GM21619 (cell line): ENCODE data around the gene EPSTI1.
"Not testable (repeated sequence)": the region's sequence is repeated elsewhere in the genome, so short reads cannot be mapped to it uniquely, and the experiment has no call there.

ENCODE experiments used
- ATAC-seq: cut with Tn5 transposase; IDR thresholded peaks from one replicate; pipeline ENCODE4 v1.9.1; 2021; ENCODE audit not compliant: unreplicated experiment

The EPSTI1 gene

GRCh38 chr13:43006893-43007631, 15.0 kb upstream of the EPSTI1 start:
- no peak for ATAC-seq

DNA sequence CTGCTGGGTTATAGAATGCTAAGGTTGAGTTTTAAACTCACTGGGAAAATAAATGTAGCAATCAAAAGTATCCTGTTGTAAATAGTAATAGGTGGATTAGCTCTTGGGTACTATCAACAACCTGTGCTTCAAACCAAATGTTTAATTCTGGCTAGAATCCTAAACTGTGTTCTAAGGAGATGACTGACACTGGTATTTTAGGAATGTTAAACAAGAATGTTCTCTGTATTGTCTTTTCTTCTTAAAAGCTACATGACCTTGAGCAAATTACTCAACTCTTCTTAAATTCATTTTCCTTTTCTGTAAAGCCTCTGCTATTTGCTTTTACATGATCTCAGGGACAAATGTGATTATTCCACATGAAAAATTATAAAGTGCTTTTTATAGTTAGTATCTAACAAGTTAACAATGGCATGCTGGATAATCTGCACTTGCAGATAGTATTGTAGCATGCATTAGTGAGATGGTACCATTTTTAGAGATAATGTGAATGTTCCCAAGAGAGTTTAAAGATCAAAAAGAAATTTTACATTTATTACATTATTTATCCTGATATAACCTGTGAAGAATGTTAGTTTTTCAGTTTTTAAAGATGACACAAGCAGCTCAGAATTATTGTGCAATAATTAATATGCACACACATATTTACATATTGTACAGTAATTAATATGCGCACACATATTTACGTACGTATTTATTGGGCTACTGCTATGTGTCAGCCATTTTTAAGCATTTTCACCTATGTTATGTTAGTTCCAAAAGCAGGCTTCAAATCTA, 13.6 kb upstream of the EPSTI1 start:
- no peak for ATAC-seq

GRCh38 chr13:43003729-43004128, 11.7 kb upstream of the EPSTI1 start:
- no peak for ATAC-seq

GRCh38 chr13:43003010-43003409, 11.0 kb upstream of the EPSTI1 start:
- no peak for ATAC-seq

DNA sequence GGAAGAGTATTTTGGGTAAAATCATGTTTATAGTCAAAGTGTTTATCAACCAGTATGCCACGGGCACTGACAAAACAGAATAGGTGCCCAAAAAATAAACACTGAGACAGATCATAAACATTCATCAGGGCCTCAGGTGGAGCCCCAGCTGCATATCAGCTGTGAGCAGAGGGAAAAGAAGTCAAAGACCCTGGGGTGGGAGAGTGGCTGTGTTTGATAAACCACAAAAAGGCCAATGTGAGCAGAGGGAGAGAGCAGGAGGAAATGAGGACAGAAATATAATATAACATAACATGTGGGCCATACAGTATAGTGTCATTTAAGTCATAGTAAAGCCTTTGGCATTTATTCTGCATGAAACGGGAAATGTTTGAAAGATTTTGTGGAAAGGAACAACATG, 10.0 kb upstream of the EPSTI1 start:
- ATAC-seq = no peak

GRCh38 chr13:43000676-43001075, 8.6 kb upstream of the EPSTI1 start:
- ATAC-seq = no peak

DNA sequence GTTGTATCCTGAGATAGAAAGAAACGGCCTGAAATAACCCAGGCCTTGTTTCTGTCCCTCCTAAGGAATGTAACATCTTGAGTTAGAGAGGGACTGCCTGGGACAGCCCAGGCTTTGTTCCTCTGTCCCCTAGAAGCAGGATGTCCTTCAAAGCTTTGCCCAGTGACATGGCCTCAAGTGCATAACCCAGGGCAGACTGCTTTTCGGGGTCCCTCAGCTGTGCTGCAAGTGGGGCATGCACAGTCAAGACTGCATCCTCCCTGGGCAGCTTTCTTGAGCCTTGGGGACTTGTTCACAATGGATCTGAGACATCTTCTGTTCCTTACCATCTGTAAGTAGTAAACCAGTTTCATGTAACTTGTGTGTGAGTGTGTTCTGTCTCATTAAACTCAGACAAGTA, 7.5 kb upstream of the EPSTI1 start:
- no peak for ATAC-seq

DNA sequence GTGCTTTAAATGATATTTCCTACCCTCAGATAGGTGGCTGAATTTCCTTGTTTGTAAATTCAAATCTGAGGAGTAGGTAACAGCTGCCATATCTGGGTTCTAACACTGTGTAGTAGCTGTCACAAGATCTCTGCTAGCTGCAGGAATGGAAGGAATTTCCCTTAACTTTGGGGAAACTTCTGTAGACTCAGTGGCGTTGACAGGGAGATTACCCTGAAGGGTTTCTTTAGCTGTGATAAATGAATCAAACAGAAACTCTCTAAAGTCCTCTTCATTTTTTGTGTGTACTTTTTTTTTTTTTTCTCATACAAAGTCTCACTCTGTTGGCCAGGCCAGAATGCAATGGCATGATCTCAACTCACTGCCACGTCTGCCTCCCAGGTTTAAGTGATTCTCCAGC, 5.3 kb upstream of the EPSTI1 start:
- ATAC-seq = peak; percentile 57

- no peak for ATAC-seq
Observed at GRCh38 chr13:42996584-42996983, 4.5 kb upstream of the EPSTI1 start.

DNA sequence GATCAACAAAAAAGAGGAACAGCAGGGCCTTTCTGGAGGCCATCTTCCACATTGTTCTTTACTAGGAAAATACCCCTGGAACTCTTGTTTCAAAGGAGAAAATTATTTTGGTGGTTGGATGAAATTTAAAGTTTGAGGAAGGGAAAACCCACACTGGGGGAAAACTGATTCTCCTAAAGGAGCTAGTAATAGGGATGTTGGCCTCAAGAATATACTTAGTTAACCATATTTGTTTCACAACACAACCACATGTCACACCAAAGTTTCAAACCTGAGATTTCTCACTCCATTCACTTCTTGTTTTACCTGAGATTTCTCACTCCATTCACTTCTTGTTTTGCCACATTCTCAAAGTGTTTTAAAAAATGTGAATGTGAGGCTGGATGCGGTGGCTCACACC, 2.8 kb upstream of the EPSTI1 start:
- no peak for ATAC-seq

DNA sequence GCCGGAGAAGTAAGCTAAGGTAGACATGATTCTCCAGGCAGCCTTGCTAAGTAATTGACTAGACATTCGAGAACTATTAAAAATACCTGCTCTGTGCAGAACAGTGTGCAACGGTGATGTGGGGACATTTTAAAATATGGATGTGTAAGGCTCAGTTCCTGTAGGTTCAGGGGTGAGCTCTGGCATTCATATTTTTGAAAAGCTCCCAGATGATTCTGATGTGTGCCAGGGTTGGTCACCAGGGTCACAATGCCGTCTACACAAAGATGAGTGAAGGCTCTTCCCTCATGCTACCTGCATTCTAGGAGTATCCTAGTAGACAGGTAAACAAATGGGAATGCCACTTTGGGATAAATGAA, 702 bp upstream of the EPSTI1 start:
- ATAC-seq = no peak

DNA sequence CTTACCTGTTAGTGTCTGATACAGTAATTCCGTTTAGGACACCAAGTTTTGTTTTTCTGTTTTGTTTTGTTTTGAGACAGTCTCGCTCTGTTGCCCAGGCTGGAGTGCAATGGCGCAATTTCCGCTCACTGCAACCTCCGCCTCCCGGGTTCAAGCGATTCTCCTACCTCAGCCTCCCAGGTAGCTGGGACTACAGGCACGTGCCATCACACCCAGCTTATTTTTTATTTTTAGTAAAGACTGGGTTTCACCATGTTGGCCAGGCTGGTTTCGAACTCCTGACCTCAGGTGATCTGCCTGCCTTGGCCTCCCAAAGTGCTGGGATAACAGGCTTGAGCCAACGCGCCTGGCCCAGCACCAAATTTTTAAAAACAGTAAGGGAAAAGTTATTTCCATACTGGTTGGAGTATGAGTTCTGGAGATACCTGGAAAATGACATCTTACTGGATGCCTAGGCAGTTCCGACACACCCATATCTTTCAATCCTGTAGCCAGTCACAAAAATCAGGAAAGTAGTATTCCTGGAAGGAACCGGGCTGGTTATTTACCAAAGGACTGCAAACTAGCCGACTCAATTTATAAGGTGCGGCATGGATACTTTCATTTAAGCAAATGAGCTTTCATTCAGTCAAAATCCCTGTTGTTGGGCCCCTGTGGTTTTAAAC, 676 bp downstream of the EPSTI1 start:
- ATAC-seq = not testable (repeated sequence)

DNA sequence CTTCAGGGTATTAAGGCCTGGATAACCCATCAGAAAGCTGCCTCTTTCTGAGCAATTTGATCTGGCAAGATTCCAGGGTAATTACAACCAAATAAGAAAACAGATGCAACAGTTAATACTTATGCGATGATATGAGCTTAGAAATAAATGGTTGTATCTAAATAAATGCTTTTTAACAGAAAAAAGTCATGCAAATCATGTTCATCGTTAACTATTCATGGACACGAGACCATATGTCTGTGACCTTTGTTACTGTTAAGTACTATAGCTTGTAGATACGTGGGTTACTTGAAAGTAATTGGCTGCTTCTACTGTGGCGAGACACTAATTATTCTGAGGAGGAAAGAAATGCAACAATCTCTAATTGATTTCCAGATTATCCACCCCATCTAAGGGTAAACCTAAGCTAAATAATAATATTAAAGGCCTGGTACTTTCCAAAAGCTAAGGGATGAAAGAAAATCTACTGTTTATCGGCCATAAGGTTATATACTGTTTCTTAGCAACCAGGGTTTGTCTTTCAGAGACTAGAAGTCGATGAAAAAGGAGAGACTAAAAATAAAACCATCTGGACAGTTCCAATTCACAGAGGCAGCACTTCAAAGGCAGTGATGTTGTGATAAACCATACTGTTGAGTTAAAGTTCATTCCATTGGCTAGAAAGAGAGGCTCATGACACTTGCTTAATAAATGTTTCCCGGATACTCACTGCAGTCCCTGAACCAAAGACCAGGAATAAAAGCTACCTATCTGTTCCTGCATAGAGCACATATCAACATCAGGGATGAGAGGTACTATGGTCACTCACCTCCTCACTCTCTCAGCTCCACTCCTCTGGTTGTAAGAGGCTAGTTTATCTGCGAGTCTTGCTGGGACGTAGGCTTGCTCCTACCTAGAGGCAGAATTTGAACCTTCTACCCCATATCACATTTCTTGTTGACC, 1.5 kb downstream of the EPSTI1 start:
- ATAC-seq = no peak

DNA sequence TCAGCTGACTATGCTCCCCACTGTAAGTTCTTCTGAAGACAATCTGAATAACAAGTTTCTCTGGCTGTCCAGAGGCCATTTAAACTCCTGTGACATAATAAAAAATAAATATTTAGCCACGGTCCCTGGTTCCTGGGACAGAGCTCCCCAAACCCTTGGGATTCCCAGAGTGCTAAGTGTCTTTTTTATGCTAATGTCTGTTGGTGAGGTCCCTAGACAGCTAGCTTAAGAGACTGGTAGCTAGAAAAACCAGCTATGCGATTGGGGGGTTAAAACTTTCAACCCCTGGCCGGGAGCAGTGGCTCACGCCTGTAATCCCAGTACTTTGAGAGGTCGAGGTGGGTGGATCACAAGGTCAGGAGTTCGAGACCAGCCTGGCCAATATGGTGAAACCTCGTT, 5.9 kb downstream of the EPSTI1 start:
- ATAC-seq = no peak

- ATAC-seq = no peak
Observed at GRCh38 chr13:42985312-42986175, 6.5 kb downstream of the EPSTI1 start.

- ATAC-seq = peak; percentile 45
Observed at GRCh38 chr13:42984691-42985090, 7.3 kb downstream of the EPSTI1 start.

DNA sequence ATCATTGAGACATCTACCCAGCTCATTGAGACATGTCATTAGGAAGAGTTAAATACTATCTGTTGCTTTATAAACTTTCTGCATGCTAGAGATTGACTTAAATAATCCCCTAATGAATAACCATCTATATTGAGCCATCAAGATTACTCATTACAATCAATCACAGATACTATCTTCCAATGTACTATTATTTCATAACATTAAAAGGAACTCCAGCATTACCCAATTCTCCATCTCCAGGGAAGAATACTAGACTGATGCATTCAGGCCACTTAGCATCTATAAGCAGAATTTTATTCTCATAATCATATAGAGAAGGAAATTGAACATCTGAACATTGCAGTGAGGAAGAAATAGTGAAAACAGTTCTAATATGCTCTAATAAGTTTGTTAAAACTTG, 8.0 kb downstream of the EPSTI1 start:
- no peak for ATAC-seq

- no peak for ATAC-seq
Observed at GRCh38 chr13:42981853-42982252, 10.2 kb downstream of the EPSTI1 start.

DNA sequence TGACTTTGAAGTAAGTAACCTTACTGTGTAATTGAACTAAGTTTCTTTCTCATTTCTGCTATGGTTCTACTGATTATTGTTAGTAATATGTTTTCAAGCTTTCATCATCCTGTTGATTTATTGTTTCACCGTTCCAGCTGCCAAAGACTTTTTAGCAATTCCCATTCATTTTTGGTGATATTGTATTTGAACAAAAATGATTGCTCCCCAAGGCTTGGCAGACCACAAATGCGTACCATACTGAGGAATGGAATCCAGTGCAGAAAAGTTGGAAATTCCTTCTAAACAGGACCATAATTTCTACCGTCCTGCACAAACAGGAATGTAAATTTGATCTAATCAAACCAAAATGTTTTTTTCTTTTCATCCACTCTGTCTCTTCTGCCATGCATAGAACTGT, 10.7 kb downstream of the EPSTI1 start:
- ATAC-seq = no peak

- peak; percentile 60 for ATAC-seq
Observed at GRCh38 chr13:42977219-42977659, 14.8 kb downstream of the EPSTI1 start.
